HG02885 (cell line): ENCODE data around the gene DENND1B.
"Not testable (repeated sequence)": the region's sequence is repeated elsewhere in the genome, so short reads cannot be mapped to it uniquely, and the experiment has no call there.

Experiments used
- ATAC-seq: cut with Tn5 transposase; IDR thresholded peaks from one replicate; pipeline ENCODE4 v1.9.1; 2021; ENCODE audit warnings: mild to moderate bottlenecking; ENCODE audit not compliant: unreplicated experiment, poor library complexity

The DENND1B gene

DNA sequence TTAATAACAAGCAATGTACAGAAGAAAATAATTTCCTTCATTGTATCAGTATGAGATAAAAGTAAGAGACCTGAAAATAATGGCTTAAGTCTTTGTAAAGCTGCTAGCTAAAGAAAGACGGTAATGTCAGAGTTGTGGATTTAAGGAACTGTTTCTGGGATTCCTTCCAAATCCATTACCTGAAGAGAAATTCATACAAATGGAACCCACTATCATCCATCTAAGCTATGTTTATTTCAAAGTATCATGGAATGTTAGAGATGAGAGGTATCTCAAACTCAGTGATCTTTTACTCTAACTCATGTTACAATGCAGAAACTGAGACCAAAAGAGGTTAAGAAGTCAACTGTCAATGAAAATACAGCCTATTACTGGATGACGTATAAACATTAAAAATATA, 197.7 kb downstream of the DENND1B start:
- no peak for ATAC-seq

GRCh38 chr1:197575531-197575930, 199.7 kb downstream of the DENND1B start:
- ATAC-seq = not testable (repeated sequence)

DNA sequence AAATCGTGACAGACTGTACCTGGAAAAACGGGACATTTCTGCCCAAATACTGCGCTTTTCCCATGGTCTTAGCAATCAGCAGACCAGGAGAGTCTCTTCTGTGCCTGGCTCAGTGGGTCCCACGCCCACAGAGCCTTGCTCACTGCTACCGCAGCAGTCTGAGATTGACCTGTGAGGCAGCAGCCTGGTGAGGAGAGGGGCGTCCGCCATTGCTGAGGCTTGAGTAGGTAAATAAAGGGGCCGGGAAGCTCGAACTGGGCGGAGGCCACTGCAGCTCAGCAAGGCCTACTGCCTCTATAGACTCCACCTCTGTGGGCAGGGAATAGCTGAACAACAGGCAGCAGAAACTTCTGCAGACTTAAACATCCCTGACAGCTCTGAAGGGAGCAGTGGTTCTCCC, 203.1 kb downstream of the DENND1B start:
- ATAC-seq = no peak

DNA sequence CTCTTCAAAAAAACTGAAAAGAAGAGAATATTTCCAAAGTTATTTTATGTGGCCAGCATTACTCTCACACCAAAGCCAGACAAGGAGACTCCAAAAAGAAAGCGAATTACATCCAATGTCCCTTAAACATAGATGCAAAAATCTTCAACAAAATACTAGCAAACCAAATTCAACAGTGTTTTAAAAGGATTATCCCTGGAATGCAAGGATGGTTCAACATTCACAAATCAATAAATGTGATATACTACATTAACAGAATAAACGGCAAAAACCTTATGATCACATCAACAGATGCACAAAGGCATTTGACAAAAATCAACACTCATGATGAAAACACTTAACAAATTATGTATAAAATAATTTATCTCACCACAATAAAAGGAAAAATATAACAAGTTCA, 207.8 kb downstream of the DENND1B start:
- no peak for ATAC-seq

DNA sequence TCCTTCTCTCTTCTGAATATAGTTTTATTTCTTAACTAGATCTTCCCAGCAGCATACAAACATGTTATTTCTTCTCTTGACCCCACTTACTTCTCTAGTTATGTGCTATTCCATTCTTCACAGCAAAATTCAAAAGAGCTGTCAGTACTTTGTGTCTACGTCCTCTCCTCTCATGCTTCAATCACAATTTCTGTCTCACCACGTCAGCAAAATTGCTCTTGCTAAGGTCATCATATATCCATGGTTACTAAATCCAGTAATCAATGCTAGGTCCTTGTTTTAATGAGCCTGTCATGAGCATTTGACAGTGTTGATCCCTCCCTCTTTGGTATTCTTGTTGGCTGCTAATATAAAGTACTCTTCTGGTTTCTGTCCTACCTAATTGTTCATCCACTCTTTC, 214.2 kb downstream of the DENND1B start:
- no peak for ATAC-seq

DNA sequence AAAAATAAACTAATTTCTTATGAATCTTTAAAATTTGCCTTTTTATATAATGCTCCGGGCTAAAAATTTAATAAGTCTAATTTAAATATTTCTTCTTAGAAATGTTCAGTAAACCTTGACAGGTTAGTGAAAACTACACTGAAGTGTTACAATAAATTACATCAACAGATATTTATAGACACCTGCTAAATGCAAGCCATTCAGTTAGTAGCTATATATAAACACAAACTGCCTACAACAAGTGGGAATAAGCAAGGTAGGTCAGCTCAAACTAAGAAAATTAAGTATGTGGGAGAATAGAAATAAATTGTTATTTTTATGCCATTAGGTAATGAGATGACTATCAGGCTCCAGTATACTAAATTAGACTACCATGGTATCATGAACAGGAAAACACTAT, 215.6 kb downstream of the DENND1B start:
- ATAC-seq = no peak

DNA sequence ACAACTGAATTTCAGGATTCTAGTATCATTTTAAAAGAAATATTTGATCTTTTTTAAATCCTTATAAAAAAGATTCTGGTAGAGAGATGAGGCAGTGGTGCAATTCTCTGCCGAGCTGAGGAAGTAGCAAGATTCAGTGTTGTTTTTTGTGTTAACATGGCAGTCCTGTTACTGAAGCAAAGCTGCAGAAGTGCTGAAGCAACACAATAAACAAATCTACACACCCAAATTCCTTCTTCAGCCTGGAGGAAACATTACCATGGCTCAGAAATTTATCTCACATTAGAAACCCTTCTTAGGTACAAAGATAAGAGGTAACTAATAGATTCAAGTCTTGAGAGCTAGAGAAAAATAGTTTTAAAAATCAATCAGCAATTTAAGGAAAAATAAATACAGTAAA, 216.0 kb downstream of the DENND1B start:
- no peak for ATAC-seq

GRCh38 chr1:197557302-197557701, 218.0 kb downstream of the DENND1B start:
- no peak for ATAC-seq

DNA sequence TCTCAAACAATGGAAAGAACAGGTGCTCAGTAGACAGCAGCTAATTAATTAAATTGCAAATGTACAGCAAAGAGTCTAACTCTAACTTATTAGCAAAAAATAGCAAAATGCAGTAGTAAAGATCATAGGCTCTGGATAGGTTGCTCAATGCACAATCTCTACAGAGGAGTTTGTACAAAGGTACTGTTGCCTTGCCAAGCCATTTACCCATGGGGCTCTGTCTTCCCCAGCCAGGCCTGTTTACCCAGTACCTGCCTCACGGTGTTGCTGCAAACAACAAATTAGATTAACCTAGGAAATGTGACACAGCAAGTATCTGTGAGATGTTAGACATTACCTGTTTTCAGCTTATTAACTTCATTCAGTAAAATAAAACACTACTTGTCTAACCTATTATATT, 222.0 kb downstream of the DENND1B start:
- no peak for ATAC-seq

DNA sequence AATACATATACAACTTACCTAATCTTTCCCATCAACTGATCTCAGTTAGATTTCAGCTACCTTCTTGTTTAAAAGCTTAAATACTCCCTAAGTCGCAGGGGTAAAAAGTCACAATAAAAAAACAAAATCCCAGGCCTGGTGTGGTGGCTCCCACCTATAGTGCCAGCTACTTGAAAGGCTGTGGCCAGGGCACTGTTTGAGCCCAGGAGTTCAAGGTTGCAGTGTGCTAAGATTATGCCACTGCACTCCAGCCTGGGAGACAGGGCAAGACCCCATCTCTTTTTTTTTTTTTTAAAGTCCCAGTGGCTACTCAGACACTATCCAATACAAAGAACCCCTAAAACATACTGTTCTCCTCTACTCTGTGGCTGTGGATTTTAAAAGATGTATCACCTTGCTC, 228.3 kb downstream of the DENND1B start:
- ATAC-seq = no peak

DNA sequence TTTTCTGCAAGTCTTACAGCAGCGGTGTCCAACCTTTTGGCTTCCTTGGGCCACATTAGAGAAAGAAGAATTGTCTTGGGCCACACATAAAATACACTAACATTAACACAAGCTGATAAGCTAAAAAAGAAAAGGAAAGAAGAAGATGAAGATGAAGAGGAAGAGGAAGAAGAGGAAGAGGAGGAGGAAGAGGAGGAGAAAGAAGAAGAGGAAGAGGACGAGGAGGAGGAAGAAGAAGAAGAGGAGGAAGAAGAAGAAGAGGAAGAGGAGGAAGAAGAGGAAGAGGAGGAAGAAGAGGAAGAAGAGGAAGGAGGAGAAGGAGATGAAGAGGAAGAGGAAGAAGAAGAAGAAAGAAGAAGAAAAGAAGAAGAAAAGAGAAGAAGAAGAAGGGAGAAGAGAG, 230.7 kb downstream of the DENND1B start:
- no peak for ATAC-seq

- ATAC-seq = no peak
Observed at GRCh38 chr1:197544130-197544529, 231.2 kb downstream of the DENND1B start.

GRCh38 chr1:197541411-197541810, 233.9 kb downstream of the DENND1B start:
- no peak for ATAC-seq

DNA sequence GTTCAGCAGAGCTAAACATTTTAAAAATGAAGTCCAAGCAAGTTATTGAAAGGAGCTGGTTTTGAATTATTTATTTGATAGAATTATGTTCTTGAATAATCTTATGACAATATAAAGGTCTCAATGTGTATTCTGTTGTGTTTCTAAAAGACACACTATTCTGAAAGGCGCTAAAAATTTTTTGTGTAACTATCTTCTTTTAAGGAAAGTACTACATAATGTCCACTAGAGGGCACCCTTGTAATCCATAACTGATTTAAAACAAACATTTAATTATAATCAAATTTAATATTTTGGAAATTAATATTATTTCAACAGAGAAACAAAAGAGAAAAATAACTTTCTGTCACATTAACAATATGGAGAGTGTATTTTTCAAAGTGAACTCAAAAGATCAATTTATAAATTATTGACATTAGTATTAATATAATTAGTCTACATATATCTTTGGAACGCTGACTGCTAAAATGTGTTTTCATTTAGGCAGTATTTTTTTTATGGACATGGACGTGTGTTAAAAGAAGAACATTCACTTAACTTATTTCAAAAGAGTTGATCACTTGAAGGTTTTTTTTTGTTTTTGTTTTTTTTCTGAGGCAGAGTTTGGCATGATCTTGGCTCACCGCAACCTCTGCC, 248.4 kb downstream of the DENND1B start:
- ATAC-seq = no peak

- peak; percentile 73 for ATAC-seq
Observed at GRCh38 chr1:197521118-197521739, 254.1 kb downstream of the DENND1B start.

GRCh38 chr1:197519741-197520334, 255.4 kb downstream of the DENND1B start:
- ATAC-seq = no peak

DNA sequence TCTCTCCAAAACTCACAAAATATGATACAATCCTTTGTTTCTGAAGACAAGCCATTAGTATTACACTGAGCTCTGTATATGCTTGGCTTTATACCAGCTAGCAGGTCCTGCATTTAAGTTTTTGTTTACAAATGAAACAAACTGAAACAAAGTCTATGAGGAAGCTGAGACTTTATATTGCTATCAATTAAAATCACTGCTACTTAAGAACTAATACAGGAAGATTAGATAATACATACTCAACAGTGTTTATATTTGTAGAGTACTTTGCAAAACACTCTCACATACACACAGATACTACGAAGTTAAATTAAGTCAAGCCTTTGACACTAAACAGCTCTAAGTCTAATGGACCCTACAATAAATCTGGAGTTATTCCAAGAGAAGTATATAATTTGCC, 259.9 kb downstream of the DENND1B start:
- ATAC-seq = no peak

DNA sequence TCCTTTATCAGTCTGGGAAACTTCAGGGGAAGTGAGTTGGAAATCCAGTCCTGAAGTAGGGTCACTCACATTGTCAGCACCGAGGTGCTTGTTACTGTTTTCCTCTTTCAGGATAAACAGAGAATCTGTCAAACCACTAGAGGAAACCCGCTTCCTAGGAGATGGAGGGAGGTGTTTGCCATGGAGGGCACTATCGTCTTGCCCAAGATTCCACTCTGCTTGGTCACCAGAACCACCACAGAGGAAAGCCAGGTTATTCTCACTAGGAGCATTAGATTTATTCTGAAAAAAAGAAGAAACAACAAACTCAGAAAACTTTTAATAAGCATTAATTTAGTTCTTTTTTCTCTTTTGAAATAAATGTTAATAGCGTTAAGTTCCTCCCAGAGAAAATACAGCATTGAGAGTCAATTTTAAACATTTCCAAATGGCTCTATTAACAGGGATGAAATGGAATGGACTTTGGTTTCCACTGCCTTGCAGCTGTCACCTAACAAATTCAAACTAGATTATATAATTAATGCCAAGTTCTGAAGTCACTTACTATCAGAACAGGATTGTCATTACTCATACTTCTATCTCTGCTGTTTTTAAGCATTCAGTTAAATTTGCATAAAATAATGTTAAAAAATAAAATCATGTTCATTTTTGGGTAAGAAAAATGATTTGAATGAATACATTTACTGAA, 264.4 kb downstream of the DENND1B start:
- no peak for ATAC-seq

DNA sequence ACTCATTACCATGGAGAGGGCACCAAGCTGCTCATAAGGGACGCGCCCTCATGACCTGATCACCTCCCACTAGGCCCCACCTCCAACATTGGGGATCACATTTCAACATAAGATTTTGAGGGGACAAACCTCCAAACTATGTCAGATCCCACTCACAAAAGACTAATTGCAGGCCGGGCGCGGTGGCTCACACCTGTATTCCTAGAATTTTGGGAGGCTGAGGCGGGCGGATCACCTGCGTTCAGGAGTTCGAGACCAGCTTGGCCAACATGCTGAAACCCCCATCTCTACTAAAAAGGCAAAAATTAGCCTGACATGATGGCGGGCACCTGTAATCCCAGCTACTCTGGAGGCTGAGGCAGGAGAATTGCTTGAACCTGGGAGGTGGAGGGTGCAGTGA, 278.6 kb downstream of the DENND1B start:
- no peak for ATAC-seq

DNA sequence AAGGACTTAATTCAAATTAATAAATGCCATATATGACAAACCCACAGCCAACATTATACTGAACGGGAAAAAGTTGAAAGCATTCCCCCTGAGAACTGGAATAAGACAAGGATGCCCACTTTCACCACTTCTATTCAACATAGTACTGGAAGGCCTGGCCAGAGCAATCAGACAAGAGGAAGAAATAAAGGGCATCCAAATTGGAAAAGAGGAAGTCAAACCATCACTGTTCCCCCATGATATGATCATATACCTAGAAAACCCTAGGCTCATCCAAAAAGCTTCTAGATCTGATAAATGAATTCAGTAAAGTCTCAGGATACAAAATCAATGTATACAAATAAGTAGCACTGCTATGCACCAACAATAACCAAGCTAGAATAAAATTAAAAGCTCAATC, 283.8 kb downstream of the DENND1B start:
- not testable (repeated sequence) for ATAC-seq

- ATAC-seq = no peak
Observed at GRCh38 chr1:197486946-197487345, 288.3 kb downstream of the DENND1B start.
